Fibroblast of pulmonary artery (primary cell): ENCODE measurements around the gene COG7.

ENCODE experiments used
- DNase-seq: peaks from one replicate; pipeline ENCODE4 v3.0.0-alpha.2; 2010; ENCODE audit warnings: low read depth
- H3K4me3 ChIP-seq: replicated peaks from 2 replicates; pipeline ENCODE4 v1.5.1; 2011; ENCODE audit warnings: low read depth, mild to moderate bottlenecking, control low read depth, low read length, moderate library complexity
- TF ChIP-seq, protein P1 (sequence below): IDR thresholded peaks from 2 replicates; pipeline ENCODE4 v1.5.1; 2011; ENCODE audit warnings: mild to moderate bottlenecking, control low read depth, low read length, inconsistent platforms; ENCODE audit errors: missing control alignments

COG7 gene

DNA sequence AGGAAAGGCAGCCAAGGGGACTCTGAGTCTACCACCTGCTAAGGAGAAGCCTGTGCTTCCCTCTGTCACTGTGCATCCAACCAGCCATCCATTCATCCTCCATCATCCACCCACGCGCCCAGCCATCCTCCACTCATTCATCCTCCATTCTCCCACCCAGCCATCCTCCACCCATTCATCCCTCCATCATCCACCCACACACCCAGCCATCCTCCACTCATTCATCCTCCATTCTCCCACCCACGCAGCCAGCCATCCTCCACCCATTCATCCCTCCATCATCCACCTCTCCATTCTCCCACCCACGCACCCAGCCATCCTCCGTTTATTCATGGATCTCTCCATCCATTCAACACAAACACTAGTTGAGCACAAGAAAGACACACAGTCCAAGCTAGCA, 74.1 kb downstream of the COG7 start:
- TF ChIP-seq, protein P1, sequence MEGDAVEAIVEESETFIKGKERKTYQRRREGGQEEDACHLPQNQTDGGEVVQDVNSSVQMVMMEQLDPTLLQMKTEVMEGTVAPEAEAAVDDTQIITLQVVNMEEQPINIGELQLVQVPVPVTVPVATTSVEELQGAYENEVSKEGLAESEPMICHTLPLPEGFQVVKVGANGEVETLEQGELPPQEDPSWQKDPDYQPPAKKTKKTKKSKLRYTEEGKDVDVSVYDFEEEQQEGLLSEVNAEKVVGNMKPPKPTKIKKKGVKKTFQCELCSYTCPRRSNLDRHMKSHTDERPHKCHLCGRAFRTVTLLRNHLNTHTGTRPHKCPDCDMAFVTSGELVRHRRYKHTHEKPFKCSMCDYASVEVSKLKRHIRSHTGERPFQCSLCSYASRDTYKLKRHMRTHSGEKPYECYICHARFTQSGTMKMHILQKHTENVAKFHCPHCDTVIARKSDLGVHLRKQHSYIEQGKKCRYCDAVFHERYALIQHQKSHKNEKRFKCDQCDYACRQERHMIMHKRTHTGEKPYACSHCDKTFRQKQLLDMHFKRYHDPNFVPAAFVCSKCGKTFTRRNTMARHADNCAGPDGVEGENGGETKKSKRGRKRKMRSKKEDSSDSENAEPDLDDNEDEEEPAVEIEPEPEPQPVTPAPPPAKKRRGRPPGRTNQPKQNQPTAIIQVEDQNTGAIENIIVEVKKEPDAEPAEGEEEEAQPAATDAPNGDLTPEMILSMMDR: no peak
- no peak overlapping the region for H3K4me3 ChIP-seq
- no peak for DNase-seq

GRCh38 chr16:23378256-23378655, 74.7 kb downstream of the COG7 start:
- H3K4me3 ChIP-seq: no peak overlapping the region
- TF ChIP-seq, protein P1: no peak
- DNase-seq: no peak

DNA sequence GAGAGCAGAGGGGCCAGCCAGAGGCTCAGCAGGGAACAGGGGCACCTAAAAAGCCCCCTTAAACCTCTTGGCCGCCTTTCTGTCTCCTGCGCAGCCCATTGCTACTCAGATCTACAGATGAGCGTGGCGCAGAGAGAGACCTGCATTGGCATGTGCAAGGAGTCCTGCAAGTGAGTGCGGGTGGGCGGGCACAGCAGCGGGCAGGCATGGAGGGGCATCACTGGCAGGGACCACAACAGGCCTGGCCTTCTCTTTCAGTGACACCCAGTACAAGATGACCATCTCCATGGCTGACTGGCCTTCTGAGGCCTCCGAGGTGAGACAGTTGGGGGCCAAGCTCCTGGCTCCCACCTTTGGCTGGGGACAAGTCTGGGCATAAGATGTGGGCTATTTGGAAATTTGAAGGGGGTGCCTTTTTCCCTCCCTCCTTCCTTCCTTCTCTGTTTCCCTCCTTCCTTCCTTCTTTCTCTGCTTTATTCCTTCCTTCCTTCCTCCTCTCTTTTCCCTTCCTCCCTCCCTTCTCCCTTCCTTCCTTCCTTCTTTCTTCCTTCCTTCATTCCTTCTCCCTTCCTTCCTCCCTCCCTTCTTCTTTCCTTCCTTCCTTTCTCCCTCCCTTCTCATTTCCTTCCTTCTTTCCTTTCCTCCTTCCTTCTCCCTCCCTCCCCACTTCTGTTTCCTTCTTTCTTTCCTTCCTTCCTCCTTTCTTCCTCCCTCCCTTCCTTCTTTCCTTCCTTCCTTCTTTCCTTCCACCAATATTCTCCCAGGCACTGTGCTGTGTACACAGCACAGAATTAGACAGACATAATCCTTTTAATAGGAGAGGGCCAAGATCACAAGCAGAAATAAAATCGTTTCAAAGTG, 75.7 kb downstream of the COG7 start:
- H3K4me3 ChIP-seq: no peak overlapping the region
- no peak for DNase-seq
- TF ChIP-seq, protein P1: no peak

DNA sequence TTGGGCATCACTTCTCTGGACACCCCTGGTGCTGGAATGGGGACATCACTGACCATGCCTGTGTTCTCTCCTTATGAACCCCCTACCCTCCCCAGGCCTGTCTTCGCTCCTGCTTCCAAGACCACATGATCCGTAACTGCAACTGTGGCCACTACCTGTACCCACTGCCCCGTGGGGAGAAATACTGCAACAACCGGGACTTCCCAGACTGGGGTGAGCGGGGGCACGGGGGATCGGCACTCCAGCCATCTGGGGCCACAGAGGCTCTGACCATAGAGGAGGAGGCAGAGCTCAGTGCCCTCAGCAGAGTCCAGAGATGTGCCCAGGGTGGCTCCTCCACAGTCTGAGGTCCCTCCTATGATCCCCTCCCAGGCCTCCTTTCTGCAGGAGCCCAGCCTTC, 77.3 kb downstream of the COG7 start:
- H3K4me3 ChIP-seq: no peak overlapping the region
- TF ChIP-seq, protein P1: no peak
- no peak for DNase-seq

DNA sequence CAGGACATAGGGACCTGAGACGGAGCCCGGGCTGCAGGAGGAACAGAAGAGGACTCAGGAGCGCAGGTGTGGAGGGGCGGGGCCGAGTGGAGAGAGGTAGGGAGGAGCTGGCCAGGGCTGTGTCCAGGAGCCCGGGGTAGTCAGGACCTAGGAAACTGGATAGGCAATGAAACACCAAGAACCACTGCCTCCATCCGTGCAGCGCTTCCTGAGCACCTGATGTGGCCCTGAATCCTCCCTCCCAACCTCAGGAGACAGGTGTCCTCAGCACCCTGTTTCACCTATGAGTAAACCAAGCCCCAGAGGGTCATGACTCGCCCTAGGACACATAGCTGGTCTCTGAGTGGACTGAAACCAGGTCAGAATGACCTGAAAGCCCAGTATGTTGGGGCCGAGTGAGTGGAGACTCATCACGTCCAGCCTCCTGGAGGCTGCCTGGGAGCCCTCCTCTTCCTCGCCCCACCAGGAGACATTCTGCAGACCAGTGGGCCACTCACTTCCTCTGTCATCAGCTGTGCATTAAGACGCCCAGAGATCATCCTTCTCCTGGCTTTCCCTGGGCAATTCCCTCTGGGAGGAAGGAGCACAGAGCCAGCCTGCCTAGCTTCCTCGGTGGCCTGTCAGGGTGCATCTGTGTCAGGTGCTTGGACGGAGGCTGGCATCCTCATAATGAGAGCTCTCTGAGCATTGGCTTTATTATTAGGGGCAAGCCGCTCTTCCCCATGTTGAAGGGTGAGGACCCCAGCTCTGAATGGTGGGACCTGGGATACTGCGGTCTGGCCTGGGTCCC, 78.1 kb downstream of the COG7 start:
- no peak overlapping the region for H3K4me3 ChIP-seq
- TF ChIP-seq, protein P1: no peak
- no peak for DNase-seq

GRCh38 chr16:23373436-23374219, 79.4 kb downstream of the COG7 start:
- no peak overlapping the region for H3K4me3 ChIP-seq
- TF ChIP-seq, protein P1: no peak
- no peak for DNase-seq
